Left kidney (tissue), 2 donors: ENCODE measurements around the gene DGKB. TPM values are rescaled to one million over a fixed set of nuclear protein-coding genes. Genes with fewer than 3 reads are reported as not detected.

Experiments
- DNase-seq: peaks from one replicate; pipeline ENCODE4 v3.0.0-alpha.2; 2013
- polyA plus RNA-seq: library from polyadenylated mRNA; unstranded; fragments of 120-200 nt; gene quantifications from one replicate; pipeline ENCODE4 v1.2.1, GENCODE V29; 2013; ENCODE audit not compliant: insufficient read length

DGKB gene
- polyA plus RNA-seq, 1 donor: 3.6 TPM

GRCh38 chr7:14381936-14382335, 520.6 kb downstream of the DGKB start:
- no peak for DNase-seq

DNA sequence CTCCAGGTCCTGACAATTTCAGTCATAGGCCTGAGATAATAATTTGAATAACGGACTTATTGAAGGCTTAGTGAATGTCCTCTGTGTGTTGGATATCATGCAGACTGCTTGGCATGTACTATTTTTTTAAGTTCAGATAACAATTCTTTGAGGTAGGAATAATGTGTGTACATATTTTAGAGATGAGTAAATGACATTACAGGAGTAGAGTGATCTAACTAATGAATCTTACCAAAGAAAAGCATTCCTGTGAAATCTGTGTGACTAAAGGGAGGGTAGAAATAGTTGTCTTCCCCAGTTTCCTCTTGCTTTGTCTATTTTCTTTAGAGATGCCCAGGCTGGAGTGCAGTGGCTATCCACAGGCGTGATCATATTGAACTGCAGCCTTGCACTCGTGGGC, 521.2 kb downstream of the DGKB start:
- DNase-seq: no peak

GRCh38 chr7:14380881-14381280, 521.7 kb downstream of the DGKB start:
- no peak for DNase-seq

GRCh38 chr7:14377646-14378266, 524.8 kb downstream of the DGKB start:
- no peak for DNase-seq

DNA sequence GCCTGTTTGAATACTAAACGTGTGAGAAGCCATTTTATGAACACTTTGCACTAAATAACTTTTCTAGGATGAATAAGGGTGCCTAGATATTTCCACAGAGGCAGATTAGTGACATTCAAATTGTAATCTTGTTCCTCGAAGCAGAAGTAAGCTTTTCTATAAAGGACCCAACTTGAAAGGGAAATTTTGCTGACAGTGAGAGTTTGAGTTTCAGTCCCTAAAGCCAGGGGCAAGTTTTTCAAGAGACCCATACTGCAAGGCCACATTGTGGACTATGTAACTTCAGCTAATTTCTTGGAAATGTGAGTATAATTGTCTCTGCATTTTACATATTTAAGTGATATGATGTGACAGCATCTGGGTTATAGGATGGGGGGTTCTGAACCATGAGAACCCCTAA, 525.8 kb downstream of the DGKB start:
- no peak for DNase-seq

DNA sequence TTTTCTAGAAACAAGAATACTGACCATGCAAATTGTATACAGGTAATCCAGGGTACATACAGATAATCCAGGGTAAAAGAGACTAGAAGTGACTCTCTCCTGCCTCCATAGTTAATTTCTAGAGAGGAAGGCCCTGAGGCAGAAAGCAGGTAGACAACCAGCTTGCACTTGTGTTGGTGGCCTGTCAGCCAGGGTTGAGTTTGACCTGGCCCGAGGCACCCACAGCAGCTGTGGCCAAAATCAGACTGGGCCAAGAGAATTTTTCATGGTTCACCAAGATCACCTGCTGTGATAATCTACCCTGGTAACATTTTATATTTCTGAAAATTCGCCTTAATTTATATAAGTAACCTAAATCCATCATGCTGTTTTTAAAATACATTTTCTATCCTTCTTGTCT, 526.6 kb downstream of the DGKB start:
- no peak for DNase-seq

- DNase-seq: no peak
Measured at GRCh38 chr7:14374336-14374735, 528.2 kb downstream of the DGKB start.

DNA sequence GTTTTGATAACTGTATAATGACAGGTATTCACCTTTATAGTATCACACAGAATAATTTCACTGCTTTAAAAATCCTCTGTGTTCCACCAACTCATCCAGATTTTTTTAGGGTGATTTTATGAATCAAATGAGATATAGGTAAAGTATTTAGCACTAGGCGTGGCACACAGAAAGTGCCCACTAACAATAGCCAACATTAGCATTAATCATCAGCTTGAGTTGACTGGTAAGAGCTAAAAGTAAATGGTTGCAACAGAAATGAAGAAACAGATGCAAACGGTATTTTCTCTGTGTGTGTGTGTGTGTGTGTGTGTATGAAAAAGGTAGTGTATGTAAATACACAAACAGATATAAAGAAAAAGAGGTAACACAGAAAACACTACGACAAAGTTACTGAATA, 534.3 kb downstream of the DGKB start:
- no peak for DNase-seq

GRCh38 chr7:14351167-14351566, 551.4 kb downstream of the DGKB start:
- DNase-seq: peak; percentile 8

DNA sequence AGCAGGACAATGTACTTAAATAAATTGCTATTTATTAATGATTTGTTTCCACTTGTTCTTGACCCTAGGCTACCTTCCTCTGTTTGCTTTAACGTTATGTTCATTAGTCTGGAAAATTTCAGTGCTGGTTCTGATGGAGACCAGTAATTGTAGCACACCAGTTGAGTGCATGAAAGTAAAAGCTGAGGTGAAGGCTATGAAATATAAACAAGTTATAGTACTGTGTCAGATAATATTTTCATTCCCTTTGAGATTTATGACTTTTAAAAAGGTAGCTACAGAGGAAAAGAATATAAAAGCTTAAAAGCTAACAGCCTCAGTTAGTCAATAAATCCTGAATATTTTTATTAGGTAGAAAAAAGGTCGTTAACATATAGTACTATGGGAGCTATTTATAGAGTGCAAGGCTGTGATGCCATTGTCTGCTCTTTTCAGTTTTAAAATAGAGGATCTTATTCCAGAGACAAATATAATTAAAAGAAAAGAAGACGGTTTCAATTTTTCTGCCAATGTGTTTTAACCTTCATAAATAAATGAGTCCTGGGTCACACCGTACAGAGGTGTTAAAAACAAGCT, 561.3 kb downstream of the DGKB start:
- no peak for DNase-seq

GRCh38 chr7:14340393-14341074, 562.0 kb downstream of the DGKB start:
- no peak for DNase-seq

DNA sequence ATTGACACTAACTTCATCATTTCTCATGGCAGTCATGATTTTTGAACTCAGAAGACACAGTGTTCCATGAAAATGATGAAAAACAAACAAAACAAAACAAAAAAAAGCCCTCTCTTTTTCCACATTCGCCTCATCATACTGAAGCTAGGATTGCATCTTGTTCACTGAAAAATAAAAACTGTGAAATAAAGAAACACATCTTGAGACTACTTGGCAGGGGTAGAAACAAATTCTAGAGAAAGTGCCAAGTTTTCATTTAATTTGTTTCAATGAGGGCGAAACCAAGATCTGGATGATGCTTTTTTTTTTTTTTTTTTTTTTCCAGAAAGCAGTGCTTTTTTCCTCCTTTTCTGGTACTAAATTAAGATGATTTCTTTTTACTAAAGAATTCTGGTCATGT, 562.7 kb downstream of the DGKB start:
- no peak for DNase-seq

GRCh38 chr7:14336256-14336655, 566.3 kb downstream of the DGKB start:
- DNase-seq: no peak

DNA sequence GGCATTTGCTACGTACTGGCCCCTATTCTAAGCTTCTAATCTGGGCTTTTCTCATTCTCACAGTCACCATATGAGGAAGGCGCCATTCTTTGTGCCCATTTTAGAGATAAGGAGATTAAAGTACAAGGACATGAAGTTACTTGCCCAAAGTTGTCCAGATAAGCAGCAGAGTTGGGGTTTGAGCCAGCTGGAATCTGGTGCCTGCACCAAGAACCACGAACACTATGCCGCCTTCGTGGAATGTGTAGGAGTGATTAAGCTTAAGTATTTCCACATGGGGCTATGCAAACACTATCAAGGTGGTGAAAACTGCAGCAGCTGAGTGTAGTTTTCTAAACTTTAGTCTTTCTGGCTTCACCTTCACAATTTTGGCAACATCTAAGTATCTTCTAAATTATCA, 570.4 kb downstream of the DGKB start:
- DNase-seq: peak; percentile 6

GRCh38 chr7:14324767-14325166, 577.8 kb downstream of the DGKB start:
- DNase-seq: no peak

DNA sequence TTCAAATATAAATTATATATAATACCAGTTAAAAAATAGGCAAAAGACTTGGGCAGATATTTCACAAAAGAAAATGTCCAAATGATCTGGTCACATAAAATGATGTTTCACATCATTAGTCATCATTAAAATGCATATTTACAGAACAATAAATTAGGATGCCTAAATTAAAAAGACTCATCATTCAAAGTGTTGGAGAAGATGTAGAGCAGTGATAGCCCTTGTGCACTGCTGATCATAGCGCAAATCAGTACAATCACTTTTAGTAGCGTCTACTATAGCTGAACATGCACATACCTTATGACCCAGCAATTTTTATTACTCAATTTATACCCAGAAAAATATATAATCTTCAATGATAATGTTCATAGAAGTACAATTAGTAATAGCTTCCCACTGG, 579.8 kb downstream of the DGKB start:
- DNase-seq: no peak

DNA sequence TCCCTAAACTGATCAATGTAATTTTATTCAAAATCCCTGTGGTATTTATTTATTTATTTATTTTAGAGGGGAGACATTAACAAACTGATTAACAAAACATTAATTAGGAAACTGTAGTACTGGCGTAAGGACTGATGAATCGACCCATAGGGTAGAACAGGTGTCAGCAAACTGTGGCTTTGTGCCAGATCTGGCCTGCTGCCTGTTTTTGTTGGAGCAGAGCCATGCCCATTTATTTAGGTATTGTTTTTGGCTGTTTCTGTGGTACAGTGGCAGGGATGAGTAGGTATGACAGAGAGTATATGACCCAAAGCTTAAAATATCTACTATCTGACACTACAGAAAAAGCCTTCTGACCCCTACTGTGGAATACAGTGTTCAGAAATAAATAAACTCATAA, 580.6 kb downstream of the DGKB start:
- no peak for DNase-seq

GRCh38 chr7:14309432-14309831, 593.1 kb downstream of the DGKB start:
- DNase-seq: no peak

- no peak for DNase-seq
Measured at GRCh38 chr7:14305233-14305866, 597.2 kb downstream of the DGKB start.

DNA sequence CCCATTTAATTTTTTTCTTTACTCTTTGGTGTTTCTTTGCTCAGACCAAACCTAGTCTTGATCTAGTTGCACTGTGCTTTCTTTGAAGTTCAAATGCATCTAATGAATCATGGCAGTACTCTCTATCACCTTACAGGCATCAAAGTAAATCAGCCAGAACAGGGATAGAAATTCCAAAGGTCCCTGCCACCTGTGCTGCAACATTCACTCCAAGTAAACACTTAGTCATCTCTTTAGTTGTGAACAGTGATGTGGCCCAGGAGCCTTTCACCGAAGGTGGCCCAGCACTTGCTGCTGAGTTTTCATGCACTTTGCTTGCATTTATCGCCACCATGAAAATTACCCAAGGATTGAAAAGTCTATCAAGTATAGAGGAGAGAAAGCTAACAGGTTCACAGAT, 599.0 kb downstream of the DGKB start:
- DNase-seq: peak; percentile 20

GRCh38 chr7:14294637-14295036, 607.9 kb downstream of the DGKB start:
- DNase-seq: no peak

DNA sequence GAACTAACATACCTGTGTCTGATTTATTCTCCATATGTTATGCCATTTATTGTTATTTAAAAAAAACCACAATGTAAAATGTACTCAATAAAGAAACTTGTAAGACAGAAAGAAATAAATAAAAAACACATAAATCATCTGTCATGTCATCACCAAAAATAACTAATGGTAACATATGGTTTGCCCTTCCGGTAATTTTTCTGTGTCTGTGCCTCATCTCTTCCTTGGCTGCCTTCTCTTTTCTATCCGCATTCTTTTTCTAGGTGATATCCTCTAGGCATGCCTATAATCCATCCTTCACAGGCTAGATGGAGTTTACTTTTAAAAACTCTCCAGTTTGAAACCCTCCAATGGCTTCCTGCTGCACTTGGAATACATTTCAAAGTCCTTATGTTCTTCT, 609.1 kb downstream of the DGKB start:
- no peak for DNase-seq

DNA sequence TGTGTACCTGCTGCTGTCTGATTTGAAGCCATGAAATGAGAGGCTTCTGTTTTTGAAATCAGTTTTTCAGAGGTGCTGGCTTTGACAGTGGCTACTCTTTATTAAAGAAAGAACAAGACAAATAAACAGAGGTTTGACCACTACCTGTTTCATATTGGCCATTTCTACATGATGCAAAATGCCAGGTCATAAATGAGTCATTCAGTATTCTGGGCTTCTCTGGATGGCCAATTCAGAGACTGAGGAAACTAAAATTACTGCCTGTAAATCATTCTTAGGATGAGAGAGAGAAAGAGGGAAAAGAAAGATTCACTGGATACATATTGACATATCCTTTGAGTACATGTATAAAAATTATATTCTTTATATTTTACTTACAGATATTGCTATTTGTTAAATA, 609.8 kb downstream of the DGKB start:
- no peak for DNase-seq
